Left renal pelvis (tissue), 4 donors: ENCODE data around the gene FOS. TPM values are rescaled to one million over a fixed set of nuclear protein-coding genes. Genes with fewer than 3 reads are reported as not detected.

Experiments used
- DNase-seq, 4 donors: peaks; one replicate each; pipeline ENCODE4 v3.0.0-alpha.2; 2013; ENCODE audit warnings: low read depth in 4 of 4, low spot score in 3 of 4
- polyA plus RNA-seq, 4 donors: library from polyadenylated mRNA; unstranded; fragments of 120-200 nt; gene quantifications; one replicate each; pipeline ENCODE4 v1.2.1, GENCODE V29; 2013; ENCODE audit not compliant: insufficient read length in 4 of 4

The FOS gene
- polyA plus RNA-seq, 4 donors: 57.8 to 7,570 (median 105) TPM

DNA sequence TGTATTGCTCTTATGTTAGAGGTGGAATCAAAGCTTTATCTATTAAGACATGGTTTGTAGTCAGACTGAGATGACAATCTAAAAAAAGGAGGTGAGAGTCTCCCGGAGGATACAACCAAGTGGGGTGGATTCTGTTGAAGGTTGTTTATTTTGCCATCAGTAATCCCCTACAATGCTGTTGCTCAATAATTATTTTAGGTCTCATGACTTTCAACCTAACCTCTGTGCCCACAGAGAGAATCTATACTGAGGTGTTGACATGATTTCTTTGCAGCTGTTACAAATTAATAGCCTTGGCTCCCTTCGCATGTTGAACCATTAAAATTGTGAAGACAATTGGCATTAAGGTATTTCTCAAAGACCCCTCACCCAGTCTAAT, 28.7 kb upstream of the FOS start:
- DNase-seq: no peak

DNA sequence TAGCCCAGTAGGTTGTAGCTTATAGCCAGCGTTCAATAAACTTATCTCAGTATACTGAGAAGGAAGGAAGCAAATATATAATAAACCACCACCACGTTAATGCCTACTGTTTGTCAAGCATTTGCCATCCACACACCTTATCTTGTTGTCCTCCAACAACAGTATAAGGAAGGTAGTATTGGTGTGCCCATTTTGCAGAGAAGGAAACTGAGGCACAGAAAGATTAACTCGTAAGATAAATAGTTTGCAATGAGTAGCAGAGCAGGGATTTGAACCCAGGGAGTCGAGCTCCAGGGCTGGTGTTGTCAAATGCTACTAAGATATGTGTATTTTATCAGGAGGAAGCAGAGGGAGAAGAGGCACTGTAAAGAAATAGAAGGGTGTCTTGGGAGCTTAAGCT, 27.8 kb upstream of the FOS start:
- DNase-seq: no peak

DNA sequence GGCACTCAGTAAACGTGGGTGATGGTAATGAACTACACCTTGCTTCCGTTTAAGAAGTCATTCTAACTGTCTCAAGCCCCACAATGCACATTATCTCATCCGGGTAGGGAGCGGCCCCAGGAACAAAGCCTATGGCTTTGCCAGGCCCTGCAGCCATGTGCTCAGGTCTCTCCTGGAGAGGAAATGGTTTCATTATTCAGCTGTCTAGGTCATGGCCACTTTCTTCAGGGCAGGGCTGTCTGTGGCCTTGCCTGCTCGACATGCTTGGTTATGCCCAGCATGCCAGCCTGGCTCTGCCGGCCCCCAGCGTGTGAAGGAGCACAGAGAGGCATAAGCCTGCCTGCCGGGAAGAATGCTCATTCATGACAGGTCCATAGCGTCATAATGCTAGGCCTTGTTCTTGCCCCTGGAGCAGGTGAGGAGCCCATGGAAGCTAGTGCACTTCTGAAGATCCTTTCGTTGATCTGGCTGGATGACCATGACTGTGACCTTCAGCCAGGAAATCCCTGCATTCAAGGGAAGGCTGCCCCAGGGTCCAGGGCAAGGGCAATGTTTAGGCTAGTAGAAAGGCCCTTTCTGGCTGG, 26.3 kb upstream of the FOS start:
- DNase-seq: no peak

DNA sequence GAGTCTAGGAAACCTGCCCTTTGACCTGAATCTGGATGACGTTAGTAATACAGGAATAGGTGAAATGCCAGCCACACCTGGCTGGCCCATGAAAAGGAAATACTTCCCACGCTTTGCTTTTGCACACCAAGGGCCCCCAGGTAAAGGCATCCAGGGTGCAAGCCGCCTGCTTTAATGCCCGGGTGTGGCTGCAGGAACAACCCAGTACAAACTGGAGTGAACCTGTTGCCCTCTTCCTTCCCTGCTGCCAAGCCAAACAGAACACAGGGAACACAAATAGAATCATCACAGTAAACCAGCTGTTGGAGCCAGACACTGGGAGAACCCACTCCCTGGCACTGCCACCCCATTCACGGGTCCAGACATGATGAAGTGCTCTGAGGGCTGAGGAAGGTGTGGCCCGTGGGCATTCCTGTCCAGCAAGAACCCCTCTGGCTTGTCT, 24.2 kb upstream of the FOS start:
- DNase-seq: no peak

DNA sequence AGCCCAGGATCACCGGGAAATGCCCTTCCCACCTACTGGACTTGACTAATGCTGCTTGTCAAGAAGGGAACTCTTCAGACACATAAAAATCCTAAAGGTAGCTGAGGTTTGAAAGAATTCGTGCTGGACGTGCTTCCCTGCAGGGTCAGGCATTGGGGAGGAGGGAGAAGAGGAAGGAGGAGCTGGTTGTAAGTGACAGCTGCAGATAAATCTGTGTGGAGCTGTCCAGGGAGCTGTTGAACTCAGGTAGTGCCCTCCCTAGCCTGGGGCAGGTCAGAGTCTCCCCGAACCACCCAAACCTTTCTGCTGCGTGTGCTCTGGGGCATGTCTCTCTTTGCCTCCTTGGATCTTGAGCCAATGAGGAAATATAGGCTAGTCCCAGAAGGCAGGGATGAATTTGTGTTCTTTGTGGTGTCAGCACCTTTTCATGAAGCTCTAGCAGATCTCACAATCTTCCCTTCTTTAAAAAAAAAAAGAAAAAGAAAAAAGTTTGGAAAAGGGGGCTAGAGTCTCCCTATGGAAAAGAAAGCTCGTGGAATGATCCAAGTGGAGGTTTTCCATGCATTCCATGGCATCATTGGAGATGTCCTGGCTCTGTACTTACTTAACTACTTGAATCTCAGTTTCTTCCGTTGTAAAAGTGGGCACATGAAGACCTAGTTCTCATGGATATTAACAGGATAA, 23.6 kb upstream of the FOS start:
- no peak for DNase-seq

DNA sequence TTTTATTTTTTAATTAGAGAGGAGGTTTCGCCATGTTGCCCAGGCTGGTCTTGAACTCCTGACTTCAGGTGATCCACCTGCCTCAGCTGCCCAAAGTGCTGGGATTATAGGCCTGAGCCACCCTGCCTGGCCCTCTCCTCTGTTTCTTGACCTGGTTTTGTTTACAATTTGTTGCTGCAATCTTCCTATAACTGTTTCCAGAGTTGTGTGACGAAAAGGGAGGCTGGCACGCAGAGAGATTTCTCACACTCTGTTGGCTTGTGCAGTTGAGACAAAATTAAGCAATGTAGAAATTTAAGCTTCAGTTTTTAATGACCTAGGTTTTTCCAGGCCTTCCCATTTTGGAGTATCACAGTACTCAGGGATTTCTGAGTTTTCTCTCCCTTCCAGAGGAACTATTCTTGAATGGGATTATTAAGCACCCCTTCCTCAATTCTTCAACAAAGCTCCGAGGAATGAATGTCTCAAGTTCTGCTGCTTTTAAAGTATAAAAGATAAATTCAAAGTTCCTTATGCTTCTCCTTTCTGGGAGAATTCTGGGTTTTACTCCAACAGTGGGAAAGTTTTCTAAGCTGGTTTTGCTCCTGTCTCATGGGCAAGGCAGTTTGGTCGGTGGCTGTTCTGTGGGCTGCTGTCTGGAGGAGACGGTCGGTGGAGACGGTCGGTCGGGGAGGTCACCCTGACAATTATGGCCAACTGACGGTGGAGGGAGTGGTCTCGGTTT, 20.4 kb upstream of the FOS start:
- DNase-seq: no peak

DNA sequence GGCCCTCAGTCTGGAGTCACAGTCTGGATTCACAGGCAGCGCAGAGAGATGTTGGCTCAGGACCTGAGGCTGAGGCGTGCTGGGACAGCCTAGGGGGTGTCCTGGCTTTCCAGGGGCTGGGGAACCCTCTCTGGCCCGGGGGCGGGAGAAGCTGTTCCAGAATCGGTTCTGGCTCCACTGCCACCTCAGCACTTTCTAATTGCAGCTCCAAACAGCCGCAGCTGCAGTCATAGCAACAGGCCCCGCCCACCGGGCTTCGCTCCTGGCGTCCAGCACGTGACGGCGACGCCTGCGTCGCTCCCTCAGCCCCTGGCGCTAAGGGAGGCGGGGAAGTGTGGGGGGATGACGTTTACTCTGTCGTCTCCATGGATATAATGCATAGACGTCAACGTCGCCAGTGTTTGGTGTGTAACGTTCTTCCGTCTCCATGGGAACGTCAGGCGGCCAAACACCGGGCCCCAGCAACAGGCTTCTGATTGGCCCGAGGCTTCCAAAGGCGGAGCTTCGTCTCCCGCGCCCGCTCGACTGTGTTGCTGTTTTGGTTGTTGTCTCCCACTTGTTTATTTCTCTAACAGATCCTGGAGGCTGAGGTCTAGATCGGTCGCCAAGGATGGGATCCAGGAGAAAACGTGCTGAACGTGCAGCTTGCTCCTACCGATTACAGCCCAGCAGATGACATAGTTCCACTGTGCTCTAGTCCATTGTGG, 19.7 kb upstream of the FOS start:
- DNase-seq: peak; percentile 99 to 100 (median 99)

DNA sequence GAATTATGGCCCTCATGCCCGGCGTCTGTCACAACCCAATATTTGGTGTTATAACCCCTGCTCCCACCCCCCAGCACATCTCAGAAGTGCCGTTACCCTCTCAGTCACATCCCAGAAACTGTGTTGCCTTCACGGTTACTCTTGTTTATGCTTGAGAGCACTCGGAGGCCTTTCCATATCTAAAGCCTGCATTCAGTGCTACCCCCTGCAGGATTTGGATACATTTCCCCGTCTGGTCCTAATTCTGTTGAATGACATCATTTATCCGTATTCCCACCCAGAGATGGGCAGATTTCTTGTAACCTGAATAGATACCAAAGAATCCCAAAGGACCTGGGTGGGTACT, 19.1 kb upstream of the FOS start:
- DNase-seq: no peak

DNA sequence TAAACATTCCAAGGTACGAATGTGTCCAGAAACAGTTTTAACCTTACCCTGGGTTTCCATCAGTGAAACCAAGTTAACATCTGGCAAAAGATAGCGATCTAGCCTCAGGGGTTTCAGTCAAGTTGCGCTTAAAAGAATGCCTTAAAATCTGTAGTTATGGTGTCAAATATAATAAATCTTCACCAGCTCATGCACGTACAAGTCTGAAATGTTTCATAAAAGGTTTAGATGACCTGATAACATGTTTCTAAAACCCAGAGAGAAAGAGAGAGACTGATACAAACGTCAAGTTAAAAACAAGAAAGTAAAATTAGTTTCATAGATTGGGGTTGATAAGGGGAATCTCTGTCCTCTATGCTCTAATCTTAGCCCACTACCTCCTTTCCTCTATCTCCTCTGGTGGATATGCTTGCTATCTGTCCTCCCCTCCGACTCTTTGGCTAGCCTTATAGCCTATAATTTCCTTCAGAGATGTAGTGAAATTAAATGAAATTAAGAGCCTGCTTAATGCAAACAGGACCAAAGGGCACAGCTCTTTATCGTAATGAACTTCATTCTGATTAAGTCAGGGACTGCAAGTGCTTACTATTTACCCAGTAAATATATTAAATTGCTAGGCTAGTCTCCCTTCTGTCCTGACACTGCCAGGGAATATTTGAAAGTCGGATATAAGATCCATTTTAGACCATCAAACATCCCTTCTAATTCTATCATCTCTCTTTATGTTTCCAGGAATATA, 18.4 kb upstream of the FOS start:
- DNase-seq: no peak

DNA sequence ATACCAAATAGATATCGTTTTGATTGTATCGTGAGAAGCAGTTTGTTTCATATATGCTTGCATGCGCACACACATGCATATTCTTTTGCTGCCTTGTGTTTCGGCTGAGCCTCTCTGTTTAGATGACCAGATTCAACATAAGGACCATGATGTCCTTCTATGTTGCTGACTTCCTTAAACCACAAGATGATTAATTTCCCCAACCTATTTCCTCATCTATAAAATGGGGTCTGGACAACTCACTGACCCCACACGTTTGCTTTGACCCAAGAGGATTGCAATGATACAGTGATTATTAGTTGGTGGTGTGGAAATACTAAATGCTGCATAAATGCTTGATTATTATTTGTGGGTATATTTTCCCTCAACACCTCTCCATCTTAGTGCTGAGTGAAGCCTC, 16.8 kb upstream of the FOS start:
- DNase-seq: no peak

DNA sequence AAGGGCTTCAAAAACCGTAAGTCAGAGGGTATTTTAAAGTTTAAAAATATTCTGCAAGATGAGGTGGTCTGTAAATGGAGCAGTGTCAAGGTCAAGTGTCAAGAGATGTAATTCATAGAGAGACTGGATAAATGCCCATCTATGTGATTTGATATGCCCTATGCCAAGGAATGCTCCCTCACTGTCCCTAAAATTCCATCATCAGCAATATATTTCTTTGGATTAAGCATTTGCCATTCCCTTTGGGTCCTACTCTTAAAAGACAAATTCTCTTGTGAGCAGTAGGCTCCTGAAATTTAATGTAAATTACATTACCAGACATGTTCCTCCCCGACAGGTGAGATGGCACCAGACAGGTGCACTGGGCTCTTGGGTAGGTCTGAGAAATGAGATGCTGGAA, 16.0 kb upstream of the FOS start:
- DNase-seq: no peak

DNA sequence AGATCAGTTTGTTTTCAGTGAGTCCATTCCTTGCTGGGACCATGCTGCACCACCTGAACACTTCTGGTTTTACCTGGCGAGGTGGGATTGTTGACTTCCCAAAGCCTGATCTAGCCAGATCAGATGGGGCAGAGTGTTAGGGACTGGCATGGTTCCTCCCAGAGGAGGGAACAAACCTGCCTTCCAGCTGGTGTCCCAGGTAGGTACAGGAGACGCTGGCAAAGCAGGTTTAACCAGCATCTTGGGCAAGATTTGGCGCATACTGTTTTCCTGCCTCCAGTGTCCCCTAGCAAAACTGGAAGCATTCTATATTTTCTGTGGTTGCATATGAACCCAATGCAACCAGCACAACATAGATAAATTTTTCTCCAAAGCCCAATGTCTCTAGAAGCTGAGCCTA, 14.6 kb upstream of the FOS start:
- DNase-seq: no peak

DNA sequence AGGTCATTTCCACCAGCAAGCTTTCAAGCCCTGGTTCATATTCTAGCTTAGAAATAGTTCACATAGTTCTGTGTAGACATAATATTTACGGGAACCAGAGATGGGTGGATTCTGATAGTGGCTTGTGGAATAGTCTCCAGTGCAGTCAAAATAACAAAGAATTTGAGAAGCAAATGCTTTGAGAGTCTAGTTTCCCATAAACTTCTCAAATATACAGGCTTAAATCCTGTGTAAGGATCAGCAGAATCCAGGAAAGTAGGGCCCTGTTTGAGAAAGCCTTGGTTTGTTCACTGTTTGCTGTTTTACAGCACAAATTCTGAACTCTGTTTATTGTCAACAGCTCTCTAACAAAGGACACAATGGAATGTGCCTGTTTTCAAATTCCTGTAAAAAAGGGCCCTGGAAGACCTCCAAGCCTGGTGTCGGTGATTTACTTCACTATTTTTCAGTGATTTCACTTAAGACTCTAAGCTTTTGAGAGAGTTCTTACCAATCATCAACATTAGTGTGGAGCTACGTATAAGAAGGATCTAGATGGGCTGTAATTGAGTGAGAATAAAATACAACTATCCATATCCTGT, 11.4 kb upstream of the FOS start:
- DNase-seq: no peak

DNA sequence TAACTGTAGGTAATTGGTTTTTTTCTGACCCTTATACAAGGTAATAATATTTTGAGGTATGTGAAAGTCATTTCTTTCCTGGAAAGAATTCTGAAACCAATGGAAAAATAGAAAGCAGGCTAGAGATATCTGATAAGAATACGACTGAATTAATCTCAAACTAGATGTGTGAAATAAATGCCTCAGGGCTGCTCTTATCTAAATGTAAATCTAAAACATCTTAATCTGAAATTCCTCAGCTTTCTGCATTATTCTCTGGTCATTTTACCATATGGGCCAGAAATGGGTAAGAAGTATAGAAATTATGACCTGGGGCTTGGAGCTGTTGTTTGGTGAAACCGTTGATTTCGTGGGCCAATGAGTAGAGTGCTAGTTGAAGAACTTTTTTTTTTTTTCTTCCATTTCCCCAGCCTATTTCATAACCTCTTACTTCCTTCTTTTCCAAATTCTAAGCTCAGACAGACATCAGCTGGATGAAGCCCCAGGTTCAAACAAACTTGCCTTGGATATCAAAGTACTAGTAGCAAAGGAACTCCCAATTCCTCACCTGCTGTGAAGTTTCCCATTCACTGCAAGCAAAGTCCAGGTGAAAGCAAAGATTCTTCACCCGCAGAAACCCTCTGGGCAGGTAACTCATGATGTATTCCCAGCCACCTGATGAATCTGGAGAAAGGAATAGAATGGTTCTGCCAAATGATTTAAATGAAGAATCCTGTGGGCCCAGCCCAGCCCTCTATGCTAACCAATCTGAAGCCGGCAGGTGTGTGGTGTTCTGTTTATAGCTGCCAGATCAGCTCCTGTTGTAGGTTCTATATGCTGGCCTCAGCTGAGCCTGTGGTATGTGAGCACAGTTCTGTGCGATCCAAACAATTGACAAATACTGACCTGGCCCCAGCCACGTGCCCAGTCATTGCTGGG, 9.7 kb upstream of the FOS start:
- no peak for DNase-seq

DNA sequence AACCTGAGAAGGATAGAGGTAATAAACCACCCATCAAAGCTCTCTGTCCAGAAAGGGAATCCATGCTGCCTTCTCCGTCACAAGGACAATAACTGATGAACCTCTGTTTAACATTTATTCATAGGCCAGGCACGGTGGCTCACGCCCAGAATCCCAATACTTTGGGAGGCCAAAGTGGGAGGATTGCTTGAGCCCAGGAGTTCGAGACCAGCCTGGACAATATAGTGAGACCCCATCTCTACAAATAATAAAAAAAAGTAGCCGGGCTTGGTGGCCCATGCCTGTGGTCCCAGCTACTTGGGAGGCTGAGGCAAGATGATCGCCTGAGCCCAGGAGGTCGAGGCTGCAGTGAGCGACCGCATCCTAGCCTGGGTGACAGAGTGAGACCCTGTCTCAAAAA, 7.1 kb upstream of the FOS start:
- no peak for DNase-seq

DNA sequence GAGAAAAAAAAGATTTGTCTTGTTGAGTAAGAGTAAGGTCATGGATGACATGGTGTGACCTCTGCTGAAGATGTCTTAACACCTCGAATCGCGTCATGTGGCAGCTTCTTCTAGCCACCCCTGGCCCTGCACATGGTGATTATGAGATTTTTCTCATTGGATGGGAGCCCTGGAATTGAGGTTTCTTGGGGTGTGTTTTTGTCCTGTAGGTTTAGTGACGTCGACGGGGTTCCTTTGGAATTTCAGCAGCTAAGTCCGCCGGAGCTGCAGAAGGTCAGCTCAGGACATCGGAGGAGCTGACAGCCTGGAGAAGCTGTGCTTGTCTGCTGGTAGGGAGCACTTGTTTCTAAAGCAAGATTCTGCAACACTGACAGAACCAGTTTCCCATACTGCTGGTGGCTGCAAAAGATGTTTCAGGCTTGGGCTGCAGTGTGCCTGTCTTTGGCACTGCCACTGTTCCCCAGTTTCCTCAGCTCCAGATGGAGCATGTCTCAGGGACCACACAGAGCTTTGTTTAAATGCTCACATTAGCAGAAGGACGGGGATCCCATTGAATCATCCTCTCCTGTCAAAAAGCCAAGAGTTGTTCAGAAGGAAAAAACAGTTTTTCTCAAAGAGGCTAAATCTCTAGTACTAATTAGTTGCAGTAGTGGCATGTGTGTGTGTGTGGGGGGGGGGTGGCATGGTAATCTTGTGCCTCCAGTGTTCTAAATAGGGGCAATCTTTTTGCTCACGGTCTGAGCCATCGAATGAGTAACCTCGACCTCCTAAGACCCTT, 5.2 kb upstream of the FOS start:
- DNase-seq: no peak

DNA sequence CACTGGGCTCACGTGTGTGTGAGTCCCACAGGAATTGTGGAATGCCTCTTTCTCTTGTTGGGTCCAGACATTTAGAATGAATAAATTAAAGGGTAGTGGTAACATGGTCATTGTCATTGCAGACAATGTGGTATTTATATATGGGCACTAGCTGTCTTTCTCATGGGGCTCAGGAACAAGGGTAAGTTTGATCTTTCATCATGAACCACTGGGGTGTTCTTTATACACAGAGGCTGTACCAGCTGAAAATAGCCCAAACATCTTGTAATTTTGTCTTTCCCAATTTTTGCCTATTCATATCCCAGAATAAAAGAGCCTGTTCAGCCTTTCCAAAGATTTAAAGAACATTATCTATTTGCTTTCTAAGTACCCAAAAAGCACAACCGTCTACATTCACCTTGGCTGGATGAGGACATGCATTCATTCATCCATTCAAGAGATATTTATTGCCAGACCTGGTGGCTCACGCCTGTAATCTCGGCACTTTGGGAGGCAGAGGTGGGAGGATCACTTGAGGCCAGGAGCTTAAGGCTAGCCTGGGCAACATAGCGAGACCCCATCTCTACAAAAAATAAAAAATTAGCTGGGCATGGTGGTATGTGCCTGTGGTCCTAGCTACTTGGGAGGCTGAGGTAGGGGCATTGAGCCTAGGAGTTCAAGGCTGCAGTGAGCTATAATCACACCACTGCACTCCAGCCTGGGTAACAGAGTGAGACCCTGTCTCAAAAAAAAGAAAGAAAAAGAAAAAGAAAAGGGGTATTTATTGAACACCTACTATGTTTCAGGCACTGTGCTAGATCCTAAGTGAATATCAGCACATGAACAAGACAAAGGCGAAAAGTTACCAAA, 4.4 kb upstream of the FOS start:
- no peak for DNase-seq
